GM19193 (cell line): ENCODE results near the gene WDR26.

Experiments
- POLR2A ChIP-seq: IDR thresholded peaks from 4 replicates; pipeline ENCODE4 v1.6.1; 2011; ENCODE audit not compliant: insufficient read depth, insufficient read length; ENCODE audit errors: extremely low read depth

WDR26 gene

GRCh38 chr1:224434691-224435317, at the start of gene WDR26:
TSS of gene WDR26 (minus strand) at chr1:224434797.
- peak; percentile 92 for TF ChIP-seq POLR2A

DNA sequence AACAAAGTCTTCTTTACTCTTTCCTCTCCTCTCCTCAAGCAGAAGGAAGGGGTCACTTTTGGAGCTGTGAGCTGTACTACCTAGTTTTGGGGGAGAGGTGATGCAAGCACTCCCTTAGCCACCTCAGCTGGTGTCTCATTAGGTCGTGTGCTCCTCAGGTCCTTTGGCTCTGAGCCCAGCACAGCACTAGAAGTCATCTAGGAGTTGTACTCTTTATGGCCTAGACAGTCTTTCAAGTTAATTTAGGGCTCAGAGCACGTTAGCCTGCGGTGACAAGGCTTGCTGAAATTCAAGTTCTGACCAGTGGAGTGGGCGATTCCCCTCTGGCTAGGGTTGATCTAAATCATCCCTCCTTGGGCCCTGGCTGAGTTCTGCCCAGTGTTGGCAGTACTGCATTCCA, 48.0 kb upstream of the WDR26 start:
- TF ChIP-seq POLR2A = no peak

- no peak for TF ChIP-seq POLR2A
These were observed 47.0 kb upstream of the WDR26 start for GRCh38 chr1:224481601-224482000.

DNA sequence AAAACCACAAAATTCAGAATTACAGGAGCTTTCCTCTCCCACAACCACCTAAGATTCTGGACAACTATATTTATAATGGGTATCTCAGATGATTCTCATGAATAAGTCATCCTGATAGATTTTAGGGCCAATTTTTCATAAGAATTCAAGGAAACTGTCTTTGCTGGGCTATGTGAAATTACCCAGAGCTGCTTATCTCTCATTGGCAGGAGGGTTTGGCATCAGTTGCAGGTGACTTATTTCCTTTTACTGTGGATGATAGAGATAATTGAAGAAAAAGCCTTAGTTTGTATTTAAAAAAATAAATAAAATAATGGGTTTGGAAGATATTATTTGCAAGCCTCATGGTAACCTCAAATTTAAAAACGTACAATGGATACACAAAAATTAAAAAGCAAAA, 38.2 kb upstream of the WDR26 start:
- TF ChIP-seq POLR2A = no peak

- no peak for TF ChIP-seq POLR2A
These were observed 31.6 kb upstream of the WDR26 start for GRCh38 chr1:224466154-224466553.

DNA sequence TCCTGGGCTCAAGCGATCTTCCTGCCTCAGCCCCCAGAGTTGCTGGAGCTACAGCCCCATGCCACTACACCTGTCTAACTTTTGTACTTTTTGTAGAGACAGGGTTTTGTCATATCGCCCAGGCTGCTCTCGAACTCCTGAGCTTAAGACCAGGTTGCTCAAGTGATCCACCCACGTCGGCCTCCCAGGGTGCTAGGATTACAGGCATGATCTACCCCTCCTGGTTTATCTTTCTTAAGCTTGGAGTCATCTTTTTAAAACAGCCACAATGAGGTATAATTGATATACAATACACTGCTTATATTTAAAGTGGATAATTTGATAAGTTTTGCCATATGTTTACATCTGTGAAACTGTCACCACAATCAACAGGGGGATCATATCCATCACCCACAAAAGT, 25.4 kb upstream of the WDR26 start:
- TF ChIP-seq POLR2A = no peak

DNA sequence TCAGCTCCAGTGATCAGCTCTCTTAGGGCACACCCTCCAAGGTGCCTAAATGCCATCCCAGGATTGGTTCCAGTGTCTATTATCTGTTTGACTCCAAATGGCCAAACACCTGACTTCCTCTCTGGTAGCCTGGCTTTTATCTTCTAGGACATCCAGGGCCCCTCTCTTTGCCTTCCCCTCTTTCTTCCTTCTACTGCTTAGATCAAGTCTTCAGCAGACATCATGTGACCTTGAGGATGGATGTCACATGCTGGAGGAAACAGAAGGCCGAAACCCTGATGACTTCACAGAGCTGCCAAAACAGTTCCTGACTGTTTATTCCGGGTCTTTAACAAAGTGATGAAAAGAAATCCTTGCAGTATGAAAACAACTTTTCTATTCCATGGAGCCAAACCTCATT, 24.4 kb upstream of the WDR26 start:
- TF ChIP-seq POLR2A = no peak

- no peak for TF ChIP-seq POLR2A
These were observed 23.7 kb upstream of the WDR26 start for GRCh38 chr1:224458296-224458695.

DNA sequence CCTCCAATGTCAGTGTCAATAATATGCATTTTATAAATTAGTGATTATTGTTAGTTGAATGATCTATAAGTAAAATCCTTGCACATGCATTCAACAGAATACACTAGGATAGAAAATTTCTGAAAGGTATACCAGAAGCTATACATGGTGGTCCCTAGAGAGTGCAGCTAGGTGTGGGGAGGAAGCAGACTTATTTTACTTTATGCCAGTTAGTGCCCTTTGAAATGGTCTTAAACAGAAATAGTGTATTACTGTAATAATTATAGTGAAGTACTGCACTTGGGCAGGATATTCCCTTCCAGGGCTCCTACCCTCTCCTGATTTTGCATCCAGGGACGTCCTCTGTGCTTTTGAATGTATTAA, 23.2 kb upstream of the WDR26 start:
- TF ChIP-seq POLR2A = no peak

DNA sequence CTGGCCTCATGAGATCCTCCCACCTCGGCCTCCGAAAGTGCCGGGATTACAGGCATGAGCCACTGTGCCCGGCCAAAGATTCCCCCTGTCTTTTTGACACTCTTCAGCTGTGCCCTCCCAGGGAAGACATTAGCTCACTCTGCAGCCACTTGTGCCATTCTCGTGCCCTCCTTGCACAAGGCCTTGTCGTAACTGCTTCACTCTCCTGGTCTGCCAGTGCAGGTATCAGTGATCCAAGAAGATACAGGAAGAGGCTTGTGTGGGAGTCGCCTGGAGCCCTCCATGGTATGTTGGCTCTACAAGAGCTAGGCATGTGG, 22.0 kb upstream of the WDR26 start:
- TF ChIP-seq POLR2A = no peak

- no peak for TF ChIP-seq POLR2A
These were observed 19.9 kb upstream of the WDR26 start for GRCh38 chr1:224454402-224455055.

GRCh38 chr1:224450561-224451350, 16.2 kb upstream of the WDR26 start:
- no peak for TF ChIP-seq POLR2A

DNA sequence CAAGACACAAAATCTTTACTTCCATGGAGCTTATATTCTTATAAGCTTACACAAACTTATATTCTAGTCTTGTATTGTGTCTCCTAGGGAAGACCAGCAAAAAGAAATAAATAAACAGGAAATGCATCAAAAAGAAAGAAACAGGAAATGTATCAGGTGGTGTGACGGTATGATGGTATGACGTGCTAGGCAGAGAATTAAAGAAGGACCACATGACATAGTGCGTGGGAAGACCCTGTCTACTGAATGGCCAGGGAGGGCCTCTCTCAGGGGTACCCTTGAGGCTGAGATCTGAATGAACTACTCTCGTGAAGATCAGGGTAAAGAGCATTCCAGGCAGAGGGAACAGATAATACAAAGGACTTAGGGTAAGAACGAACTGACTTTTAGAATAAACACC, 15.6 kb upstream of the WDR26 start:
- TF ChIP-seq POLR2A = no peak

DNA sequence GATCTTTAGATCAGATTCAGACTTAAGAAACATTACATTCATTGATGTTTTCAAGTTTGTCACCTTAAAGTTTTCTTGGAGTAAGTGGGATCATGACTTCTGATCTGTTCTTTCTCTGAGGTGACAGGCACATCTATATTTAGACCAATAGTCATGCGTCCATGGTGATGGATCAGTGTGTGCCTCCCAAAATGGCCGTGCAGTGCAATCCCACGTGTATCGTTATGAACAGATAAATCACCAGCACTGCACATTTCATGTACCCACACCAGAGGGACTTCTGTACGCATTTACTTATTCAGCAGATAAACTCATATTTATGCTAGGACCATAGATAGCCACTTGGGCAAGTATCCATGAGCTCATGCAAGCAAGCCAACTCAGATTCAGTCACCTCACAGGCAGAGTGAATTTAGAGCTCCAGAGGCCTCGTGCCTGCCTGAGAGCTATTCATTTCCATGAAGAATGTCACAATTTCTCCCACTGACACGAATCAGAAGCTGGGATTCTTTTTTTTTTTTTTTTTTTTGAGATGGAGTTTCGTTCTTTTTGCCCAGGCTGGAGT, 13.9 kb upstream of the WDR26 start:
- no peak for TF ChIP-seq POLR2A

DNA sequence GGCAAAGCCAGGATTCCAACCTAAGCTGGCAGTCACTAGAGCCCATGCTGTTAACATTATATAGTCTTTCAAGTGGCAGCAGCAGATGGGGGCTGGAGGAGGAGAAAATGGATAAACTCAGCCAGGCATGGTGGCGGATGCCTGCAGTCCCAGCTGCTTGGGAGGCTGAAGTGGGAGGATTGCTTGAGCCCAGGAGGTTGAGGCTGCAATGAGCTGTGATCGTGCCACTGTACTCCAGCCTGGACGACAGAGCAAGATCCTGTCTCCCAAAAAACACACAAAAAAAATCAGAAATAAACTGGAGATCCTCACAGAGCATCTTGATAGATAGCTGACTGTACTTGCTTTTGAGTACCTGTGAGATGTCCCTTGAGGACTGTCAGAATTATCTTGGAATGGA, 13.4 kb upstream of the WDR26 start:
- no peak for TF ChIP-seq POLR2A

- TF ChIP-seq POLR2A = no peak
These were observed 12.7 kb upstream of the WDR26 start for GRCh38 chr1:224447251-224447650.

DNA sequence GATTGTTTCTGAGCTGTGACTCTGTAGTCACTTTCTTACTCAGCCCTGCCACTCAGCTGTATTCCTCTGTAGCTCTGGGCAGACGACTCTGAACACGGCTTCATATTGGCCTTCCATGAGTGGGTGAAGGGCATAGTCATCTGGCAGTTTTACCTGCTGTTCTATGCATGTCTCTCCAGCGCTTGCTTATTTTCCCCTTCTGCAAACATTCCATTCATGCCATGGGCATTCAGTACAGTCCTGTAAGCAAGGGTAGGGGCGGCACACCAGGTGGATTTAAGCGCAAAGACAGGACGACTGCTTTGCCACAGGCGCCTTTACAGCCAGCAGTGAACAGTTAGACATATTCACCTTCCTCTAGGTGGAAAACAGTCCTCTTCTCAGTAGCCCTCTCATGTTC, 4.4 kb upstream of the WDR26 start:
- no peak for TF ChIP-seq POLR2A

- no peak for TF ChIP-seq POLR2A
These were observed 1.4 kb upstream of the WDR26 start for GRCh38 chr1:224435999-224436398.
